ENCODE data around the gene SSR2.

SSR2 gene

GRCh38 chr1:156055281-156056048 is 34.7 kb upstream of the SSR2 start:
- Histone ChIP-seq H3K4me1 (ENCODE audit: control insufficient read depth in 1 of 2, insufficient read depth in 2 of 2, low read length in 2 of 2) (peaks cover 0 to 17% of the 10 kb centered on the region in 2 donors), H3K27ac (ENCODE audit: low read length) (peak overlapping the region; percentile 50), H3K36me3 (ENCODE audit: control insufficient read depth in 1 of 2, insufficient read depth in 2 of 2, low read length in 2 of 2) (peaks cover 4 to 17% of the 10 kb centered on the region in 2 donors), H3K27me3 (ENCODE audit: low read depth, low read length) (no peaks in the 10 kb centered on the region), H3K9me3 (ENCODE audit: control insufficient read depth in 1 of 2, low read length in 2 of 2) (no peaks in the 10 kb centered on the region), H3K4me3 (ENCODE audit: low read depth in 1 of 2, low read length in 2 of 2) (peak overlapping the region; percentile 92 to 96)

- H3K4me1 ChIP-seq (ENCODE audit: control insufficient read depth in 1 of 2, insufficient read depth in 2 of 2, low read length in 2 of 2), result peaks cover 0 to 17% of the 10 kb centered on the region in 2 donors
- H3K27ac ChIP-seq (ENCODE audit: low read length), result peak within 1 kb of the TSS; percentile 99
- peaks cover 7 to 24% of the 10 kb centered on the region in 2 donors for H3K36me3 ChIP-seq (ENCODE audit: control insufficient read depth in 1 of 2, insufficient read depth in 2 of 2, low read length in 2 of 2)
- no peaks in the 10 kb centered on the region for H3K9me3 ChIP-seq (ENCODE audit: control insufficient read depth in 1 of 2, low read length in 2 of 2)
- H3K27me3 ChIP-seq (ENCODE audit: low read depth, low read length), result no peaks in the 10 kb centered on the region
- peak within 1 kb of the TSS; percentile 92 to 96 for H3K4me3 ChIP-seq (ENCODE audit: low read depth in 1 of 2, low read length in 2 of 2)
Observed at GRCh38 chr1:156054500-156055280, 33.9 kb upstream of the SSR2 start, which contains the start of gene LAMTOR2. LAMTOR2 (plus strand) TSS chr1:156054782; CDS start chr1:156054890, 108 bp downstream.

GRCh38 chr1:156053768-156054499 is 33.2 kb upstream of the SSR2 start, which contains the start of gene UBQLN4:
UBQLN4 (minus strand) TSS chr1:156053798; CDS start chr1:156053701, 97 bp downstream.
- H3K36me3 ChIP-seq (ENCODE audit: control insufficient read depth in 1 of 2, insufficient read depth in 2 of 2, low read length in 2 of 2), result peaks cover 7 to 28% of the 10 kb centered on the region in 2 donors
- peaks cover 0 to 17% of the 10 kb centered on the region in 2 donors for H3K4me1 ChIP-seq (ENCODE audit: control insufficient read depth in 1 of 2, insufficient read depth in 2 of 2, low read length in 2 of 2)
- peak within 1 kb of the TSS; percentile 92 to 96 for H3K4me3 ChIP-seq (ENCODE audit: low read depth in 1 of 2, low read length in 2 of 2)
- no peaks in the 10 kb centered on the region for H3K9me3 ChIP-seq (ENCODE audit: control insufficient read depth in 1 of 2, low read length in 2 of 2)
- H3K27me3 ChIP-seq (ENCODE audit: low read depth, low read length), result no peaks in the 10 kb centered on the region
- H3K27ac ChIP-seq (ENCODE audit: low read length), result peak within 1 kb of the TSS; percentile 99

GRCh38 chr1:156052862-156053767 is 32.4 kb upstream of the SSR2 start:
- Histone ChIP-seq H3K36me3 (ENCODE audit: control insufficient read depth in 1 of 2, insufficient read depth in 2 of 2, low read length in 2 of 2) (peaks cover 5 to 24% of the 10 kb centered on the region in 2 donors), H3K27ac (ENCODE audit: low read length) (no peak overlapping the region), H3K4me3 (ENCODE audit: low read depth in 1 of 2, low read length in 2 of 2) (peak overlapping the region; percentile 62 to 96), H3K9me3 (ENCODE audit: control insufficient read depth in 1 of 2, low read length in 2 of 2) (no peaks in the 10 kb centered on the region), H3K4me1 (ENCODE audit: control insufficient read depth in 1 of 2, insufficient read depth in 2 of 2, low read length in 2 of 2) (peaks cover 0 to 17% of the 10 kb centered on the region in 2 donors), H3K27me3 (ENCODE audit: low read depth, low read length) (no peaks in the 10 kb centered on the region)

GRCh38 chr1:156051011-156051725 is 30.4 kb upstream of the SSR2 start:
- Histone ChIP-seq H3K4me1 (ENCODE audit: control insufficient read depth in 1 of 2, insufficient read depth in 2 of 2, low read length in 2 of 2) (peaks cover 0 to 17% of the 10 kb centered on the region in 2 donors), H3K36me3 (ENCODE audit: control insufficient read depth in 1 of 2, insufficient read depth in 2 of 2, low read length in 2 of 2) (peaks cover 7 to 33% of the 10 kb centered on the region in 2 donors), H3K27ac (ENCODE audit: low read length) (no peak overlapping the region), H3K9me3 (ENCODE audit: control insufficient read depth in 1 of 2, low read length in 2 of 2) (no peaks in the 10 kb centered on the region), H3K4me3 (ENCODE audit: low read depth in 1 of 2, low read length in 2 of 2) (no peak overlapping the region), H3K27me3 (ENCODE audit: low read depth, low read length) (no peaks in the 10 kb centered on the region)

- peaks cover 7 to 33% of the 10 kb centered on the region in 2 donors for H3K36me3 ChIP-seq (ENCODE audit: control insufficient read depth in 1 of 2, insufficient read depth in 2 of 2, low read length in 2 of 2)
- H3K4me3 ChIP-seq (ENCODE audit: low read depth in 1 of 2, low read length in 2 of 2), result no peak overlapping the region
- H3K4me1 ChIP-seq (ENCODE audit: control insufficient read depth in 1 of 2, insufficient read depth in 2 of 2, low read length in 2 of 2), result peaks cover 0 to 9% of the 10 kb centered on the region in 2 donors
- no peak overlapping the region for H3K27ac ChIP-seq (ENCODE audit: low read length)
- no peaks in the 10 kb centered on the region for H3K9me3 ChIP-seq (ENCODE audit: control insufficient read depth in 1 of 2, low read length in 2 of 2)
- no peaks in the 10 kb centered on the region for H3K27me3 ChIP-seq (ENCODE audit: low read depth, low read length)
Observed at GRCh38 chr1:156050376-156050775, 29.6 kb upstream of the SSR2 start.

- peaks cover 0 to 5% of the 10 kb centered on the region in 2 donors for H3K4me1 ChIP-seq (ENCODE audit: control insufficient read depth in 1 of 2, insufficient read depth in 2 of 2, low read length in 2 of 2)
- peaks cover 15 to 41% of the 10 kb centered on the region in 2 donors for H3K36me3 ChIP-seq (ENCODE audit: control insufficient read depth in 1 of 2, insufficient read depth in 2 of 2, low read length in 2 of 2)
- H3K9me3 ChIP-seq (ENCODE audit: control insufficient read depth in 1 of 2, low read length in 2 of 2), result no peaks in the 10 kb centered on the region
- H3K4me3 ChIP-seq (ENCODE audit: low read depth in 1 of 2, low read length in 2 of 2), result no peak overlapping the region
- H3K27ac ChIP-seq (ENCODE audit: low read length), result no peak overlapping the region
- H3K27me3 ChIP-seq (ENCODE audit: low read depth, low read length), result no peaks in the 10 kb centered on the region
Observed at GRCh38 chr1:156048663-156049258, 28.0 kb upstream of the SSR2 start.

GRCh38 chr1:156045076-156045475 is 24.3 kb upstream of the SSR2 start:
- H3K36me3 ChIP-seq (ENCODE audit: control insufficient read depth in 1 of 2, insufficient read depth in 2 of 2, low read length in 2 of 2), result peaks cover 27 to 61% of the 10 kb centered on the region in 2 donors
- no peaks in the 10 kb centered on the region for H3K27me3 ChIP-seq (ENCODE audit: low read depth, low read length)
- no peak overlapping the region for H3K27ac ChIP-seq (ENCODE audit: low read length)

GRCh38 chr1:156042828-156043227 is 22.1 kb upstream of the SSR2 start:
- H3K27me3 ChIP-seq (ENCODE audit: low read depth, low read length), result no peaks in the 10 kb centered on the region
- H3K4me1 ChIP-seq (ENCODE audit: control insufficient read depth in 1 of 2, insufficient read depth in 2 of 2, low read length in 2 of 2), result no peaks in the 10 kb centered on the region
- peaks cover 20 to 52% of the 10 kb centered on the region in 2 donors for H3K36me3 ChIP-seq (ENCODE audit: control insufficient read depth in 1 of 2, insufficient read depth in 2 of 2, low read length in 2 of 2)
- H3K9me3 ChIP-seq (ENCODE audit: control insufficient read depth in 1 of 2, low read length in 2 of 2), result no peaks in the 10 kb centered on the region
- H3K27ac ChIP-seq (ENCODE audit: low read length), result no peak overlapping the region
- no peak overlapping the region for H3K4me3 ChIP-seq (ENCODE audit: low read depth in 1 of 2, low read length in 2 of 2)

More at GRCh38 chr1:156045076-156045475, 24.3 kb upstream of the SSR2 start:
- H3K4me1 ChIP-seq (ENCODE audit: control insufficient read depth in 1 of 2, insufficient read depth in 2 of 2, low read length in 2 of 2), result no peaks in the 10 kb centered on the region
- no peaks in the 10 kb centered on the region for H3K9me3 ChIP-seq (ENCODE audit: control insufficient read depth in 1 of 2, low read length in 2 of 2)
- no peak overlapping the region for H3K4me3 ChIP-seq (ENCODE audit: low read depth in 1 of 2, low read length in 2 of 2)
